ENCODE results near the gene ZBTB48. TPM values are rescaled to one million over a fixed set of nuclear protein-coding genes. Genes with fewer than 3 reads are reported as not detected.

The ZBTB48 gene
- total RNA-seq, 4 donors from 2014 or later = 7.5 to 31.1 (median 20.0) TPM

DNA sequence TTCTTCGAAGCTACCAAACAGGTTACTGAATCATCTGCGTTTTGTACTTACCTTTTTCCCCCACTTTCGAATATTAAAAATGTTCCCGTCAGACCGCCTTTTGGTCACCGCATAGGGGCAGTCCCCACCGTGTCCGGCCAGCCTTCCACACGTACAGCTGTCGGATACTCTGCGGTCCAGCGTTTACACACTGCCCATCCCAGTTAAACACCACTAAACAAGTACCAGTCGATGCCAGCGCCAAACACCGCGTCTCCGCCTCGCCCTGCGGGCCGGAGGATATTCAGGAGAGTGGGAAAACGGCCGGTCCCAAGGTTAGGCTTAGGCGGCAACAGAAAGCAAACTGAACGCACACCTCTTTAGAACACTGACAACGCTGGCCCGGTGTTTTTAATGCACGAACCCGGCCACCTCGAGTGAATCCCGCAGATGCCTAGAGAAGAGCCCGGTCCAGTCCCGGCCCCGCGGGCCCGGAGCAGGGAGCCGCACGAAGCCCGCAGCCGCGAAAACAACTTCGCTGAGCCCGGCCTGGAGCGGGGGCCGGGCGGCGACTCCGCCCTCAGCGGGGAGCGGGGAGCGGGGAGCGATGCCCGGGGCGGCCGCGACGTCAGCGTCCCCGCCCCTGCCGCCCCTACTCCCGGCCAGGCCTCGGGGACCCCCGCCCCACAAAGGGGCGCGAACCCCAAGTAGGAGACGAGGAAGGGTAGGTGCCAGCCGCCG, 33.0 kb downstream of the ZBTB48 start:
- TF ChIP-seq, protein P1, sequence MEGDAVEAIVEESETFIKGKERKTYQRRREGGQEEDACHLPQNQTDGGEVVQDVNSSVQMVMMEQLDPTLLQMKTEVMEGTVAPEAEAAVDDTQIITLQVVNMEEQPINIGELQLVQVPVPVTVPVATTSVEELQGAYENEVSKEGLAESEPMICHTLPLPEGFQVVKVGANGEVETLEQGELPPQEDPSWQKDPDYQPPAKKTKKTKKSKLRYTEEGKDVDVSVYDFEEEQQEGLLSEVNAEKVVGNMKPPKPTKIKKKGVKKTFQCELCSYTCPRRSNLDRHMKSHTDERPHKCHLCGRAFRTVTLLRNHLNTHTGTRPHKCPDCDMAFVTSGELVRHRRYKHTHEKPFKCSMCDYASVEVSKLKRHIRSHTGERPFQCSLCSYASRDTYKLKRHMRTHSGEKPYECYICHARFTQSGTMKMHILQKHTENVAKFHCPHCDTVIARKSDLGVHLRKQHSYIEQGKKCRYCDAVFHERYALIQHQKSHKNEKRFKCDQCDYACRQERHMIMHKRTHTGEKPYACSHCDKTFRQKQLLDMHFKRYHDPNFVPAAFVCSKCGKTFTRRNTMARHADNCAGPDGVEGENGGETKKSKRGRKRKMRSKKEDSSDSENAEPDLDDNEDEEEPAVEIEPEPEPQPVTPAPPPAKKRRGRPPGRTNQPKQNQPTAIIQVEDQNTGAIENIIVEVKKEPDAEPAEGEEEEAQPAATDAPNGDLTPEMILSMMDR (IDR thresholded peaks at IDR 0.05; ENCODE audit: low read depth) = no peak

DNA sequence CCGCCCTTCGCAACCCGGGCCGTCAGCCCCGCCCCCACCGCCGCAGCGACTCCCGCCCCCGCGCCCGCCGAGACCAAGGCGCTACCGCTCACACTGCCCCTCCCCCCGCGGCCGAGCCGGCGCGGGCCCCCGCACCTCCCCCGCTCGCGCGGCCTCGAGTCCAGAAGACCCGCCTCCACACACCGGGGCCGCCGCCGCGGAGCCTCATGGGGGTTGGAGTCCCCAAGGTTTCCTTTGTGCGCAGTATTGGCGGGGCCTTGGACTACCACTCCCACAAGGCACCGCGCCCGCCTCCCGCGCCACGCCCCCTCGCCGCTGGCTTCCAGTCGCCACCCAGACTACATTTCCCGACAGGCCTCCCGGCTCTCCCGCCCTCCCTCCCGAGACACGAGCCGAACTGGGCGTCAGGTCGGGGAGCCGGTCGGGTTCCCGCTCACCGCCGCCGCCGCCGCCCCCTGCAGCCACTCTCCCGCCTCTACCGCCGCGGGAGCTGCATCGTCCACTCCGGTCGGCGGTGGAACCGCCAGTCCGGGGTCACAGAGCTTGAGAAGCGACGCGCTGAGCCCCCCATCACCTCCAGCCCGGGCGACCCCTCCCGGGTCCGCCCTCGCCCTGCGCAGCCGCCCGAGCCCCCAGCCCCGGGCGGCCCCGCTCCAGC, 33.7 kb downstream of the ZBTB48 start, which contains the start of gene PHF13:
Gene PHF13, plus strand, starts transcription at position 371 of the 658 bp plus-strand sequence. CDS start 336 bp downstream, outside the sequence.
- TF ChIP-seq, protein P1 (IDR thresholded peaks at IDR 0.05; ENCODE audit: low read depth) = no peak

DNA sequence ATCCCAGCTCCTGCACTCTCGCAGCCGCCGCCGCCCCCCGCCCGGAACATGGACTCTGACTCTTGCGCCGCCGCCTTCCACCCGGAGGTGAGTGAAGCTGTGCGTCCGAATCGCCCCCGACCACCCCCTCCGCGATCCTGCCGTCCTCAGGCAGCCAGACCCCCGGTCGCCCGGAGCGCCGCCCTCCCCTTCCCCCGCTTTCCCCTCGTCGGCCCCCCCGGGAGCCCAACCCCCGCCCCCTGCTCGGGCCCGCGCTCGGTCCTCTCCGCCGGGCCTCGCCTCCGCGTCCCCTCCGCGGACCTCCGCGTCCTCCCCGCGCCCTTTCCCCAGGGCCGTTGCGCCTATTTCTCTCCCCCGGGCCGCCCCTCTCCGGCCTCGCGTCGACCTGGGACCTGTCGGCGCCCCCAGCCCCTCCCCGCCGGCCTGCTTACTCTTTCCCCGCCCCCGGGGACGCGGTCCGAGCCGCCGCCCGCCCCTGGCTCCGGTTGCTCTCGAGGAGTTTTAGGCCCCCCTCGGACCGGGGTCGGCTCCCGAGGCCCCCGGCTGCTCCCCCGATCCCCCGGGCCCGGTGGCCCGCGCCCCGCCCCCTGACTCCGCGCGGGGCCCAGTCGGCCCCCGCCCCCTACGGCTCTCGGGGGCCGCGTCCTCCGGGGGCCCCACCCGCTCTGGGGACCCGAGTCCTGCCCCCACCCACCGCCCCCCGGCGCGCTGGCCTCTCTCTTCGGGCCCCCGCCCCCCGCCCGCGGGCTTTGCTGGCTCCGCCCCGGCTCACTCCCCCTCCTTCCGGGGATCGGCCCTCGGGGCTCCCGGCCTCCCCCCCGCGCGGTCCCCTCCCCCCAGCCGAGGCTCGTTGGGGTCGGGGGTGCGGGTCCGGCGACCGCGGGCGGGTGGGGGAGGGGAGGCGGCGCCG, 34.5 kb downstream of the ZBTB48 start:
- TF ChIP-seq, protein P1 (IDR thresholded peaks at IDR 0.05; ENCODE audit: low read depth) = no peak

DNA sequence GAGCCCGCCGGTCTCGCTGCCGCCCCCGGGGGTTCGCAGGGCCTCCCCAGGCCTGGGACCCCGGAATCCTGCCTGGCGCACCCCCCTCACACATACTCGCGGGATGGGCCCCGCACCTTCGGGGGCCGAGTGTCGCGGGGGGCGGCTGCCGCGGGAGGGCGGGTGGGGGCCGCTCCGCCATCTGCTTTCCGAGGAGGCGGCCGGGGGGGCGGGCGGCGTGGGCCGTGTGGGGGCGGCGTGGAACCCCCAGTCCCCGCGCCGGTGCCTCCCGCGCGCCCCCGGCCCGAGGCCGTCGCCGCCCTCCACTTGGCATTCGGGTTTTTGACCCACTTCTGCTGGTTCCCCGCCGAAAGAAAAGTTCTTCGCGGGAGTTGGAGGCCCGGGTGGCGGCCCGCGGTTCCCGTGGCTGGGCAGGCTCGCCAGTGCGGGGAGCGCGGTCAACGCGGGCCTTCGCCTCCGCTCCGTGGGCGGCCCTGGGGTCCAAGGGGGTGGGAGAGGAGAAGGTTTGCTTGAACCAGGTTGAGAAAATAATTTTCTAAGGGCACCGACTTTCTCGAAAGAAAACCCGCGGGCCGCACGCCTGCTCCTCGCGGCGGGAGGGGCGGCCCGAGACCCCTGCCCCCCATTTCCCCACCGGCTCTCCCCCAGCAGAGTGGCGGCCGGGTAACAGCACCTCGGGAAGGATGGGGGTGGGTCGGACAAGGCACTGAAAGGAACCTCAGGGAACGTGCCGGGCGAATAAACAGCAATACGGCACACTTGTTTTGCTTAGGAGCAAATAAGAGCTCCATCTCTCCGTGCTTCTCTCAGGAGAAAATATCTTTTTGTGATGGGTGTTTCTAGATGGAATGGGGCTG, 35.4 kb downstream of the ZBTB48 start:
- TF ChIP-seq, protein P1 (IDR thresholded peaks at IDR 0.05; ENCODE audit: low read depth) = no peak

DNA sequence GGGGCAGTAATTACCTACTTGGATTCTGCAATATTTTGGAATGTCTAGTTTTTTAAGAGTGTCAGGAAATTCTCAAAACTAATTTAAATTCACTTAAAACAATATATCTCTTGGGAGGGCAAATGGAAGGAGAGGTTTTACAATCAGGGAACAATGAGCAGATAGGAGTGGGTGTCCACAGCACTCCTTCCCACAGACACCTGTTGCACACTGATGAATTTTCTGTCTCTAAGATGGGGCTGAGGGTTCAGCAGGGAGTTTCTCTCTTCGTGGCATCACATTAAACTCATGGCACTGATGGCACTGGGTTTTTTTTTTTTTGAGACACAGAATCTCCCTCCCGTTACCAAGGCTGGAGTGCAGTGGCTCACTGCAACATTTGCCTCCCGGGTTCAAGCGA, 39.3 kb downstream of the ZBTB48 start:
- TF ChIP-seq, protein P1 (IDR thresholded peaks at IDR 0.05; ENCODE audit: low read depth) = no peak

DNA sequence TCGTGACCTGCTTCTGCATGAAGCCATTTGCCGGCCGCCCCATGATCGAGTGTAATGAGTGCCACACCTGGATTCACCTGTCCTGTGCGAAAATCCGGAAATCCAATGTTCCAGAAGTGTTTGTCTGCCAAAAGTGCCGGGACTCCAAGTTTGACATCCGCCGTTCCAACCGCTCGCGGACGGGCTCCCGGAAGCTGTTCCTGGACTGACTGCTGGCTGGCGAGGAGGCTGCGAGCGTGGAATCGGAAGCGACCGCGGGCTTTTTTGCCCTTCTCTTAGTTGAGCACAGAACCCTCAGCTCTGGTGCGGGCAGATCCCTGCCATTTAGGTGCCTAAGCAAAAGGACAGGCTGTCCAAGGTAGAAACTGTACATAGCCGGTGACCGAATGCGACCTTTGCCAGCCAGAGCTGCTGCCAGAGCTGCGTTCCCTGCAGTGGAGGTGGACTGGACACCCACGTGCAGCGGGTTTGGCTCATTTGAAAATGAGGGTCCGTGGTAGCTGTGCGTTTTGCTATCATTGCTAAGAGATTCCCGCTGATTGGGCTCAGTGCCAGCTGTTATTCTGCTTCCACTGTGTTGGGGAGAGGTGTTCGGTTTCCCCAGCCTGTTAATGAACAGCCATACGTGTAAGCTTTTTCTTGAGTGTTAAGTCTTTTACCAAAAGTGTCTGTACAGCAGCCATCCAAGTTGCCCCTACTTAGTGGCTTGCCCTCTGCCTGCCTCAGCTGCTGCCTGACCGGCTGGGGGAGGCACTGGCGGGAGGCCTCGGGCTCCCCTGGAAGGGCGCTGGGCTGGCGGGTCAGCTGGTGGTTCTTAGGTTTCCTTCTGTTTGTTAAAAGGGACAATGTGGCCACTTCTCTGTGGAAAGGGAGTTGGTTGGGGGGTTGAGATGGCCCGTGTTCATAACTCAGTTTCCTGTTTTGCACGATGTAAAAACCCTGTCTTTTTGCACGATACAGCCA, 41.9 kb downstream of the ZBTB48 start:
- TF ChIP-seq, protein P1 (IDR thresholded peaks at IDR 0.05; ENCODE audit: low read depth) = no peak

Data from subcutaneous adipose tissue (tissue), 4 donors.